GM18520 (cell line): Measurements from ENCODE around the gene MAMLD1.

Experiments used
- ATAC-seq: cut with Tn5 transposase; IDR thresholded peaks from one replicate; pipeline ENCODE4 v1.9.1; 2021; ENCODE audit not compliant: unreplicated experiment

Gene MAMLD1

GRCh38 chrX:150456941-150457340 is 93.8 kb downstream of the MAMLD1 start:
- no peak for ATAC-seq

GRCh38 chrX:150459196-150459595 is 96.1 kb downstream of the MAMLD1 start:
- ATAC-seq, result no peak

GRCh38 chrX:150460063-150460462 is 96.9 kb downstream of the MAMLD1 start:
- no peak for ATAC-seq

GRCh38 chrX:150460781-150461180 is 97.7 kb downstream of the MAMLD1 start:
- ATAC-seq, result no peak

GRCh38 chrX:150463566-150463965 is 100.4 kb downstream of the MAMLD1 start:
- ATAC-seq, result no peak

- ATAC-seq, result no peak
Measured at GRCh38 chrX:150464001-150464400, 100.9 kb downstream of the MAMLD1 start.

- no peak for ATAC-seq
Measured at GRCh38 chrX:150465326-150465725, 102.2 kb downstream of the MAMLD1 start.

- ATAC-seq, result peak; percentile 74
Measured at GRCh38 chrX:150465881-150466775, 103.0 kb downstream of the MAMLD1 start.

GRCh38 chrX:150472306-150472705 is 109.2 kb downstream of the MAMLD1 start:
- ATAC-seq, result no peak

- no peak for ATAC-seq
Measured at GRCh38 chrX:150473371-150473770, 110.3 kb downstream of the MAMLD1 start.

GRCh38 chrX:150475461-150475860 is 112.3 kb downstream of the MAMLD1 start:
- no peak for ATAC-seq

- no peak for ATAC-seq
Measured at GRCh38 chrX:150476164-150476699, 113.1 kb downstream of the MAMLD1 start.

- ATAC-seq, result no peak
Measured at GRCh38 chrX:150477371-150477770, 114.3 kb downstream of the MAMLD1 start.

- no peak for ATAC-seq
Measured at GRCh38 chrX:150478496-150479492, 115.7 kb downstream of the MAMLD1 start.

GRCh38 chrX:150482537-150483206 is 119.6 kb downstream of the MAMLD1 start:
- peak; percentile 66 for ATAC-seq

- no peak for ATAC-seq
Measured at GRCh38 chrX:150483356-150483985, 120.4 kb downstream of the MAMLD1 start.

- ATAC-seq, result peak; percentile 33
Measured at GRCh38 chrX:150486011-150486410, 122.9 kb downstream of the MAMLD1 start.

- no peak for ATAC-seq
Measured at GRCh38 chrX:150487369-150488094, 124.4 kb downstream of the MAMLD1 start.

GRCh38 chrX:150489359-150490015 is 126.4 kb downstream of the MAMLD1 start:
- ATAC-seq, result no peak
